ENCODE results near the gene TLE6.
A peak's percentile ranks its signal among the peaks of the same experiment; 100 is the strongest.
"Not testable (repeated sequence)": the region's sequence is repeated elsewhere in the genome, so short reads cannot be mapped to it uniquely, and the experiment has no call there.

The TLE6 gene

DNA sequence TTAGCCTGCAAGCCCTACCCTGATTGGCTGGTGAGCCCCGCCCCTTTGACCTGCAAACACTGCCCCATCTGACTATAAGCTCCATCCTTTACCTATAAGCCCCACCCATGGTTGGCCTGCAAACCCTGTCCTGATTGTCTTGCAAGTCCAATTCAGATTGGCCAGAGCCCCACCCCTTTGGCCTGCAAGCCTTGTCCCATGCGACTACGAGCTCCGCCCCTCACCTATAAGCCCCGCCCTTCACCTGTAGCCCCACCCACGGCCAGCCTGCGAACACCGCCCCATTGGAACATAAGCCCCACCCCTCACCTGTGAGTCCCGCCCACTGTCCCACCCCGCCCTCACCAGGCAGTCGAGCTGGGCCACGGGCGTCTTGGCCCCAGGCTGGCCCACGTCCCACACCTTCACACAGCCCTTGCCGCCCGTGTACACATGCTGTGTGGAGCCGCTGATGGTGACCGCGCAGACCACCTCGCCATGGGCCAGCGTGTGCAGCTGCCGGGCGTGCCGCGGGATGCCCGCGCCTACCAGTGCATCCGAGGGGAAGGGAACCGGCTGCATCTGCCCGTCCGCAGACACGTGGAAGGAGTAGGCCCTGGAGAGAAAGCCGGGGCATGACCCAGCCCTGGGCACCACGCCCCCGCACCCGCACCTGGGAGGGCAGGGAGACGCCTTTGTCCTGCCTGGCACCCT, 28.9 kb downstream of the TLE6 start:
- H3K4me3 ChIP-seq (ENCODE audit: low read depth, low read length), result no peak overlapping the region
- peak; percentile 53 for DNase-seq
- no peaks in the 10 kb centered on the region for H3K27me3 ChIP-seq (ENCODE audit: insufficient read depth, low read depth, severe bottlenecking)
- H3K27ac ChIP-seq, result no peak overlapping the region
- TF ChIP-seq, protein P1, sequence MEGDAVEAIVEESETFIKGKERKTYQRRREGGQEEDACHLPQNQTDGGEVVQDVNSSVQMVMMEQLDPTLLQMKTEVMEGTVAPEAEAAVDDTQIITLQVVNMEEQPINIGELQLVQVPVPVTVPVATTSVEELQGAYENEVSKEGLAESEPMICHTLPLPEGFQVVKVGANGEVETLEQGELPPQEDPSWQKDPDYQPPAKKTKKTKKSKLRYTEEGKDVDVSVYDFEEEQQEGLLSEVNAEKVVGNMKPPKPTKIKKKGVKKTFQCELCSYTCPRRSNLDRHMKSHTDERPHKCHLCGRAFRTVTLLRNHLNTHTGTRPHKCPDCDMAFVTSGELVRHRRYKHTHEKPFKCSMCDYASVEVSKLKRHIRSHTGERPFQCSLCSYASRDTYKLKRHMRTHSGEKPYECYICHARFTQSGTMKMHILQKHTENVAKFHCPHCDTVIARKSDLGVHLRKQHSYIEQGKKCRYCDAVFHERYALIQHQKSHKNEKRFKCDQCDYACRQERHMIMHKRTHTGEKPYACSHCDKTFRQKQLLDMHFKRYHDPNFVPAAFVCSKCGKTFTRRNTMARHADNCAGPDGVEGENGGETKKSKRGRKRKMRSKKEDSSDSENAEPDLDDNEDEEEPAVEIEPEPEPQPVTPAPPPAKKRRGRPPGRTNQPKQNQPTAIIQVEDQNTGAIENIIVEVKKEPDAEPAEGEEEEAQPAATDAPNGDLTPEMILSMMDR (IDR thresholded peaks at IDR 0.05; ENCODE audit: low read depth, low read length), result no peak
- H3K9me3 ChIP-seq (ENCODE audit: severe bottlenecking), result no peaks in the 10 kb centered on the region
- H3K36me3 ChIP-seq, result peaks cover 32% of the 10 kb centered on the region

DNA sequence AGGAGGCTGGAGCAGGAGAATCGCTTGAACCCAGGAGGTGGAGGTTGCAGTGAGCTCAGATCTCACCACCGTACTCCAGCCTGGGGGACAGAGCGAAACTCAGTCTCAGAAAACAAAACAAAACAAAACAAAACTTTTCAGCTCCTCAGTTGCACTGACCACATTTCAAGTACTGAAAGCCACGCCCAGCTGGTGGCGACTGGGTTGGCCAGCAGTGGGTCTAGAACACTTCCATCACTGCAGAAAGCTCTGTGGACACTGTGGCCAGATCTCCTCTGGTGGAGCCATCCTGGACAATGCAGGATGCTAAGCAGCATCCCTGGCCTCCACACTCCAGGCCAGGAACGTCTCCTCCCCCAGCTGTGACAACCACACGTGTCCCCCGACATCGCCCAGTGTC, 30.6 kb downstream of the TLE6 start:
- TF ChIP-seq, protein P1 (IDR thresholded peaks at IDR 0.05; ENCODE audit: low read depth, low read length), result no peak
- Histone ChIP-seq H3K9me3 (ENCODE audit: severe bottlenecking) (no peaks in the 10 kb centered on the region), H3K27me3 (ENCODE audit: insufficient read depth, low read depth, severe bottlenecking) (no peaks in the 10 kb centered on the region), H3K4me3 (ENCODE audit: low read depth, low read length) (no peak overlapping the region), H3K27ac (no peak overlapping the region), H3K36me3 (peaks cover 24% of the 10 kb centered on the region)
- DNase-seq, result no peak

DNA sequence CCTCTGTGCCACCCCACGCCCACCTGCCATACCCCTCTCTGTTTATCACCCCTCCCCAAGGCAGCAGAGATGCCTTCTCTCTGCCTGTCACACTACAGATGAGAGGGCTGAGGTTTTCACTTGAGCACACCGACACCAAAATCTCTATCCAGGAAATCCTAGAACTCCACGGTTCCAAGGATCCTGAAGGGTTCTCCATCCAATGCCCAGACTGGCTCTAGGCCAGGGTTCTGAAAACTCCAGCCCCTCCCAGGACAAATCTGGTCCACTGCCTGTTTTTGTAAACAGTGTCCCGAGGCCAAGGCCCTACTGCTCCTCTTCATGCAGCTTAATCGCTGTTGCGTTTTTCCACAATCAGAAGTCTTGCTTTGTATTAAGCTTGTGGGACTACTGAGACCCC, 31.6 kb downstream of the TLE6 start:
- Histone ChIP-seq H3K4me3 (ENCODE audit: low read depth, low read length) (no peak overlapping the region), H3K27ac (no peak overlapping the region), H3K27me3 (ENCODE audit: insufficient read depth, low read depth, severe bottlenecking) (no peaks in the 10 kb centered on the region), H3K36me3 (peaks cover 24% of the 10 kb centered on the region), H3K9me3 (ENCODE audit: severe bottlenecking) (no peaks in the 10 kb centered on the region)
- TF ChIP-seq, protein P1 (IDR thresholded peaks at IDR 0.05; ENCODE audit: low read depth, low read length), result no peak
- no peak for DNase-seq

DNA sequence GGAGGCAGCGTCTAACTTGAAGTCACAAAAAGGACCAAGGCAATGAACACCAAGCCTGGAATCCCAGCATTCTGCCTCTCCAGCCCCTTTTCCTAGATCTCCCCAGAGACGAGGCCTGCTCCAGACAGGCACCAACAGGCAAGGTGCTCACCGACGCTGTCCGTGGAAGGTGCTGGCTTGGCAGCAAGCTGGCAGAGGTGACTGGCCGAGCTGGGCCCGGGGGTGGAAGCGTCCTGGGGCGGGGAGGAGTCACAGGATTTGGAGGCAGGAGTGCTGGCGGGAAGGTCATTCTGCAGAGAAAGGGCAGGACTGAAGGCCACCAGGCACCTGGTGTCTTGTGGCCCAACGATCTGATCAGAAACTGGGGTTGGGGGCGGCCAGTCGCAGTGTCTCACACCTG, 33.5 kb downstream of the TLE6 start:
- no peak for DNase-seq
- Histone ChIP-seq H3K27me3 (ENCODE audit: insufficient read depth, low read depth, severe bottlenecking) (no peaks in the 10 kb centered on the region), H3K4me3 (ENCODE audit: low read depth, low read length) (no peak overlapping the region), H3K27ac (no peak overlapping the region), H3K9me3 (ENCODE audit: severe bottlenecking) (no peaks in the 10 kb centered on the region), H3K36me3 (peaks cover 30% of the 10 kb centered on the region)
- TF ChIP-seq, protein P1 (IDR thresholded peaks at IDR 0.05; ENCODE audit: low read depth, low read length), result no peak

DNA sequence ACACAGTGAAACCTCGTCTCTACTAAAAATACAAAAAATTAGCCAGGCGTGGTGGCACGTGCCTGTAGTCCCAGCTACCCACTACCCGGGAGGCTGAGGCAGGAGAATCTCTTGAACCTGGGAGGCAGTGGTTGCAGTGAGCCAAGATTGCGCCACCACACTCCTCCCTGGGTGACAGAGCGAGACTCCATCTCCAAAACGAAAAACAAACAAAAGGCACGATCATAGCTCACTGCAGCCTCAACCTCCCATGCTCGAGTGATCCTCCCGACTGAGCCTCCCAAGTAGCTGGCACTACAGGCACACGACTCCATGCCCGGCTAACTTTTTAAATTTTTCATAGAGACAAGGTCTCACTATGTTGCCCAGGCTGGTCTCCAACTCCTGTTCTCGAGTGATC, 34.7 kb downstream of the TLE6 start:
- not testable (repeated sequence) for H3K4me3 ChIP-seq (ENCODE audit: low read depth, low read length); H3K27me3 ChIP-seq (ENCODE audit: insufficient read depth, low read depth, severe bottlenecking); H3K9me3 ChIP-seq (ENCODE audit: severe bottlenecking); DNase-seq; H3K27ac ChIP-seq
- peaks cover 26% of the 10 kb centered on the region for H3K36me3 ChIP-seq

DNA sequence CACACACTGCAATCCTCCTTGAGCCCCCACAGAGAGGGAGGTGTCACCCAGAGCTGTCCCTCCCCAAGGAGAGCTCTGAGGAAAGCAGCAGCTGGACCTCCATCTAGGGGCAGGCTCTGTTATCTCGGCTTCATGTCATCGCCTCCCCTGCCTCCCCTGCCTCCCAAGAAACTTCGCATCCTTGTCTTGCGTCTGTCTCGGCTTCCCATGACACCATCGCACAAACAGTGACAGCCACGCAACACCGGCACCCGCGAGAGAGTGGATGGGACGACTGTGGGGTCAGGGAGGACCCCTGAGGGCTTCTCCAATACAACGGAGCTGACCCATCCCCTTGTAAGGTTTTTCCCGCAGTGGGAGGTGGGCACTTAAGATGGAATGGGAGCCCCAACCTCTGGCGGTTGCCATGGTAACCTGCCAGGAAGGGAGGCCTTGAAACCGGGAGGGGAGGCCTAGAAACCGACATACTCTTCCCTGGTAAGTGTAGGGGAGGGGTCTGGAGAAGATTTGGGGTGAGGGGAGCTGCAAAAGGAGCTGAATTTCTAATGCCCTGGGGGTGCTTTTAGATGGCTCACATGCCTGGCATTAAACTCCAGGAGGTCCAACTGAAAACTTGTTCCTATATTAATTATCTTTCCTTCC, 35.4 kb downstream of the TLE6 start:
- H3K36me3 ChIP-seq, result peaks cover 21% of the 10 kb centered on the region
- no peaks in the 10 kb centered on the region for H3K27me3 ChIP-seq (ENCODE audit: insufficient read depth, low read depth, severe bottlenecking)
- no peaks in the 10 kb centered on the region for H3K9me3 ChIP-seq (ENCODE audit: severe bottlenecking)
- H3K27ac ChIP-seq, result no peak overlapping the region
- no peak for DNase-seq
- TF ChIP-seq, protein P1 (IDR thresholded peaks at IDR 0.05; ENCODE audit: low read depth, low read length), result no peak
- no peak overlapping the region for H3K4me3 ChIP-seq (ENCODE audit: low read depth, low read length)
